GM15510 (cell line): ENCODE results near the gene ZSCAN5B.

Experiments
- POLR2A ChIP-seq: IDR thresholded peaks from 3 replicates; pipeline ENCODE4 v1.6.1; 2011; ENCODE audit warnings: borderline replicate concordance; ENCODE audit not compliant: insufficient read length; ENCODE audit errors: extremely low read depth

Gene ZSCAN5B

DNA sequence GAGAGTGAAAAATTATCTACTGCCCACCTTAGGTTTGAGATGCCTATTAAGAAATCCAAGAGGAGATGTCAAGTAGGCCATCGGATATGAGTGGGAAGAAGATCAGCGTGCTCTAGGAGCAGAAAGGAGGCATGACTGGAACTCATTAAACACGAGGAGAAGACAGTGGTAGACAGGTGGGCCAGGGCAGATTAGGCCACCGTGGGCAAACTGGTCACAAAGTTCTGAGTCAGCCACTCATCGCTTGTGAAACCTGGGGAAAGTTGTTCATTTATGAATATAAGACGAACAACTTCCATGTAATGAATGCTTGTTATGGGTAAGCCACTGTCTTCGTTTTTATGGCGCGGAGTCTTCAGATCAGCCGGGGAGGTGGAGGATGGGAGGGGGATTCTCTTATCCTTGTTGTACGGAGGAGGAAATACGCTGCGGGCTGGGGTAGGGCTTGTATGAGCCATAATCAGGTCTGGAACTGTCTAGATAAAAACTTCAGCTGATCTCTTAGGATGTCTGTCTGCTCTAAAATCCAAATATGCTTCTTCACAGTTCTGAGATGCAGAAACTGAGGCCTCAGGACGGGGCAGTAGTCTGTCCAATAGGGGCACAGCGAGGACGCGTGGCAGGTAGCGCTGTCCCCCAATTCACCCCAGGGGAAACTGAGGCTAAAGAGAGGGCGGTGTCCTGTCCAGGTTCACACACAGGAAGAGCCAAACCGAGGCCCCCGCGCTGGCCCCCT is 57.6 kb downstream of the ZSCAN5B start:
- no peak for TF ChIP-seq POLR2A
